Measurements from ENCODE around the gene TENM4.

Gene TENM4

DNA sequence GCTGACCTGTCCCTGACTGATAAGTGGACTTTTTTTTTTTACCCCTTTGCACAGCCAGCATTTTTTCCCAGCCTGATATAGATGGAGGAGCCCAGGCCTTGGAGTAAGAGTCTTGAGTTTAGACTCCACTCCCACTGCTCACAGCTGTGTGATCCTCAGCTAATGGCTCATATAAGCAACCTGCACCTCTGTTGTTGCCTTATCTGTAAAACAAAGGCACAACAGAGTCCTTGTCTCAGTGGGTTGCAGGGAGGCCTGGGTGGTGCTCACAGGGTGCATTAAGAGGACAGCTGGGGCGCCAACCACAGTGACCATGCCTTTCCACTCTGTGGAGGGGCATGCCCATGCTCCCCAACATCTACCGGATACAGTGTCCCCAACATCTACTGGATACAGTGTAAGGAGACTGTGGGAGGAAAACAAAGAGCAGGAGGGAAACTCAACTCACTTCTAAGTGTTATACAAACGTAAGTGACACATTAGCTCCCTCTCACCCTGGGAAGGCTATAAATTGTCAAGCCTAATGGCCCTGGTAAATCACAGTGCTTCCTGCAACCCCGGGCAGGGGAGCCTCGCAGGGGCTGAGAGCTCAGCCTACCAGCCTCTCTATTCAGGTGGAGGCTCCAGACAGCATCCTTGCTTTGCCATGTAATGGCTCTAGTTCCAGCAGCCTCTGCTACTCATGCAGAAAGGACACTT is 109.5 kb downstream of the TENM4 start:
- no peaks in the 10 kb centered on the region for H3K27me3 ChIP-seq (ENCODE audit: low read depth)
- H3K4me3 ChIP-seq, result no peak overlapping the region
- no peaks in the 10 kb centered on the region for H3K4me1 ChIP-seq
- no peaks in the 10 kb centered on the region for H3K9me3 ChIP-seq
- DNase-seq (ENCODE audit: low spot score in 2 of 2), result no peak
- H3K36me3 ChIP-seq (replicated peaks), result no peaks in the 10 kb centered on the region
- in situ Hi-C loops (cut with MboI; ENCODE audit: low sequenced_read_pairs), result no loop called here

DNA sequence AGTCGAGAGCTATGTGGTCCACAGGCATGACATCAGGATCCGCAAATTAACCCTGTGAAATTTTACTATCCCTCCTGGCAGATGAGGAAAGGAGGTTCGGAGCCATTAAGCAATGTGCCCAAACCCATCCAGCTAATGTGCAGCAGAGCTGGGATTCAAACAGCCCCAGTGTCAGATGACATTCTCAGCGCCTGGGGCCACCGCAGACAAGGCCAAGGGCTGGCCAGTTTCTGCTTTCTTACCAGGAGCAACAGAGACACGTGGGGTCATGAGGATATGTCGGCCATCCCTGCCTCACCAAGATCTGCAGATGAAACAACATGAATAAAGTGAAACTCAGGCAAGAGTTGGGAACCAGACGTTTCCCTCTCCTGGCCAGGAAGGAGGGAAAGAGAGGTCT is 110.2 kb downstream of the TENM4 start:
- no peak for DNase-seq (ENCODE audit: low spot score in 2 of 2)
- in situ Hi-C loops (cut with MboI; ENCODE audit: low sequenced_read_pairs), result no loop called here
- H3K4me1 ChIP-seq, result no peaks in the 10 kb centered on the region
- no peaks in the 10 kb centered on the region for H3K27me3 ChIP-seq (ENCODE audit: low read depth)
- no peak overlapping the region for H3K4me3 ChIP-seq
- no peaks in the 10 kb centered on the region for H3K9me3 ChIP-seq
- H3K36me3 ChIP-seq (replicated peaks), result no peaks in the 10 kb centered on the region

DNA sequence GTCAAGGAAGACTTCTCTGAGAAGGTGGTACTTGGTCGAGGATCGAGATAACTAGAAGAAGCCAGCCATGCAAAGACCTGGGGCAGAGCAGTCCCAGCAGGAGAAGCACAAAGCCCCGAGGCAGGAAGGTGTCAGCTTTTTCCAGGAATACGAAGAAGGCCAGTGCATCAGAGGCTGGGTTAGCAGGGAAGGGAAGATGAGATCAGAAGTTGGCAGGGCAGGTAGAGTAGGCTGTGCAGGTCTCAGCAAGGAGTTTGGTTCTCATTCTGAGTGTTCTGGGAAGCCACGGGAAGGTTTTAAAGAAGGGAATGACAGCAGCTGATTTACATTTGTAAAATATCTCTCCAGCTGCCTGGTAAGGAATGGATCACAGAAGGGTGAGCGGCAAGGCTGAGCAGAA is 111.3 kb downstream of the TENM4 start:
- Histone ChIP-seq H3K9me3 (no peaks in the 10 kb centered on the region), H3K4me3 (no peak overlapping the region), H3K4me1 (no peaks in the 10 kb centered on the region), H3K27me3 (ENCODE audit: low read depth) (no peaks in the 10 kb centered on the region), H3K36me3 (replicated peaks) (no peaks in the 10 kb centered on the region)
- in situ Hi-C loops (cut with MboI; ENCODE audit: low sequenced_read_pairs), result no loop called here
- no peak for DNase-seq (ENCODE audit: low spot score in 2 of 2)

DNA sequence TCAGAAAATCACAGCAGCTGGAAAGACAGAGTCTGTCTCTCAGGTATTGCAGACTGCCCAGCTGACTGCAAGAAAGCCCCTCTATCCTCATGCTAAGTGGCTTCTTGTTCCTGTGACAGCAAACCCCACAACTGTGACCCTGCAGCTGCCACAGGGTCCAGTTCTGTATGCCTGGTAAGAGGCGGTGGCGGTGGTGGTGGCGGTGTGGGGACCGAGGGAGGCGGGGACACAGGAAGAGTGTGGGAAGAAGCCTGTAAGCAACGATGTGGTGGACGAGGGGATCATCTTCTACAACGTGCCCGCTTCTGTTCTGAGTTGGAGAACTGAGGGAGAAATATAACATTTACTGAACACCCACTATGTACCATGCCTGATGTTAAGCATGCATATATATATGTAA is 112.4 kb downstream of the TENM4 start:
- no peaks in the 10 kb centered on the region for H3K4me1 ChIP-seq
- H3K27me3 ChIP-seq (ENCODE audit: low read depth), result no peaks in the 10 kb centered on the region
- in situ Hi-C loops (cut with MboI; ENCODE audit: low sequenced_read_pairs), result no loop called here
- no peaks in the 10 kb centered on the region for H3K36me3 ChIP-seq (replicated peaks)
- H3K4me3 ChIP-seq, result no peak overlapping the region
- no peaks in the 10 kb centered on the region for H3K9me3 ChIP-seq
- DNase-seq (ENCODE audit: low spot score in 2 of 2), result no peak

DNA sequence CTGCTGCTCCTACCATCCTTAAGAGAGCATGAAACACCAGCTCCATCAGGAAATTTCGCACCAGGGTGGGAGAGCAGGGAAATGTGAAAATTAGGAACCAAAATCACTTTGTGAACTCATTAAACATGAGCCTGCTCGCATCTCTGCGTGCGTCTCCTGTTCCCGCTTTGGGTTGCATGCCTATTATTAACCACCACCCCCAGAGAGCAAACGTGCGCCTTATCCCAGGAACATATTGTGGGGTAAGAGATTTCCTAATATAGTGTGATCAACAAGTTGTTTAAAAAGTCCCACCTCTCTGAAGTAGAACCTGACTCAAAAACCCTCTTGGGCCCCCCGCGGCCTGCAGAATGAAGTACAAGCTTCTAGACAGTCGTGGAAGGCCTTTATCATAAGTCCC is 115.0 kb downstream of the TENM4 start:
- Histone ChIP-seq H3K9me3 (no peaks in the 10 kb centered on the region), H3K36me3 (replicated peaks) (no peaks in the 10 kb centered on the region), H3K27me3 (ENCODE audit: low read depth) (no peaks in the 10 kb centered on the region), H3K4me1 (no peaks in the 10 kb centered on the region), H3K4me3 (no peak overlapping the region)
- DNase-seq (ENCODE audit: low spot score in 2 of 2), result no peak
- in situ Hi-C loops (cut with MboI; ENCODE audit: low sequenced_read_pairs), result no loop called here

DNA sequence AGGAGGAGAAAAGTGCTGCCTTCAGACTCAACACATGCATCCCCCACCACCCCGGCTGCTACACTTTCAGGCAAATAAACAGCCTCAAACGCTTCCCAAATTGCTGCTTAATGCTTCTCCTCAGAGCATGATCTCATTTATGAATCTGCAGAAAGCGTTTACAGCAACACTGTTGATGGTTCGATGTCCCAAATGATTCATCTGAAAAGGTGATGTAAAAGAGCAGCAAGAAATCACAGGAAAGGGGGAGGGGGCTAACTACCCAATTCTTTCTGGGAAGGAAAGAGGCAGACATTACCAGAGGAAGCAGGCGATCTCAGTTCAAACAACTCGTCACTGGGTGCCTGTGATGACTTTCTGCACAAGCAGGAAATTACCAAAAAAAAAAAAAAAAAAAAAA is 119.6 kb downstream of the TENM4 start:
- DNase-seq (ENCODE audit: low spot score in 2 of 2), result no peak
- Histone ChIP-seq H3K4me3 (no peak overlapping the region), H3K27me3 (ENCODE audit: low read depth) (no peaks in the 10 kb centered on the region), H3K9me3 (no peaks in the 10 kb centered on the region), H3K4me1 (no peaks in the 10 kb centered on the region), H3K36me3 (replicated peaks) (no peaks in the 10 kb centered on the region)
- in situ Hi-C loops (cut with MboI; ENCODE audit: low sequenced_read_pairs), result no loop called here

DNA sequence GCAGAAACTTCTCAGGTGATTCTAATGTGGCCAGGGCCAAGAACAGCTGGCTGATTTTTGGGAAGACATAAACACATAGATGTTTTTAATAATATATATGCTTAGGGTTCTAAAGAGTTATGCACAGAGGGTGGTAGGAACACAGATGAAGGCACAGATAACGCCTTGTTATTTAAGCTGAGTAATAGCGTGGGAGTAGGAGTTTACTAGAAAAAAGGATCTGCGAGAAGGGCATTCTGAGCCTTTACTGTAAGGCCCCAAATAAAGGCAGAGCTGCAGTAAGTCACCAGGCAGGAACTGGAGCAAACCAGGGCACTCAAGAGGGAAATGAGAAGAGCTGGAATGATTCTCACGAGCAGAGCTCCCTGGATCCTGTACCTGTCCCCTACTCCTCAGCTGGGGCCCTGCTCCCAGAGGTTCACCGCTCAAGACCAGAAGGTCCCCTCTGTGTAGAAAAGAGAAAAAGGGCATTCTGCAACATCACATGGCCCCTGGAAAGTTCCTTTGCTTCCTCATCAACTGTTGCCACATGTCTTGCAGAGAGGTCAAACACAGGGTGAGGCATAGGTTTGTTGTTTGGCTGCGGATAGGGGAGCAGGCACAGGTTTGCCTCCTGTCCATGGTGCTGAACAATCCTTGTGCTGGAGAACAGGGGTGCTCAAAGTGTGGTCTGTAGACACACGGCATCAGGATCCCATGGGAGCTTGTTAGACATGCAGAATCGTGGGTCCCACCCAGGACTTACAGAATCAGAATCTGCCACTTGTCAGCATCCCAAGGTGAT is 125.7 kb downstream of the TENM4 start:
- no peaks in the 10 kb centered on the region for H3K27me3 ChIP-seq (ENCODE audit: low read depth)
- peak in 1 of 2 experiments; percentile 33 for DNase-seq (ENCODE audit: low spot score in 2 of 2)
- H3K4me3 ChIP-seq, result no peak overlapping the region
- H3K36me3 ChIP-seq (replicated peaks), result no peaks in the 10 kb centered on the region
- H3K4me1 ChIP-seq, result no peaks in the 10 kb centered on the region
- H3K9me3 ChIP-seq, result no peaks in the 10 kb centered on the region
- in situ Hi-C loops (cut with MboI; ENCODE audit: low sequenced_read_pairs), result no loop called here

DNA sequence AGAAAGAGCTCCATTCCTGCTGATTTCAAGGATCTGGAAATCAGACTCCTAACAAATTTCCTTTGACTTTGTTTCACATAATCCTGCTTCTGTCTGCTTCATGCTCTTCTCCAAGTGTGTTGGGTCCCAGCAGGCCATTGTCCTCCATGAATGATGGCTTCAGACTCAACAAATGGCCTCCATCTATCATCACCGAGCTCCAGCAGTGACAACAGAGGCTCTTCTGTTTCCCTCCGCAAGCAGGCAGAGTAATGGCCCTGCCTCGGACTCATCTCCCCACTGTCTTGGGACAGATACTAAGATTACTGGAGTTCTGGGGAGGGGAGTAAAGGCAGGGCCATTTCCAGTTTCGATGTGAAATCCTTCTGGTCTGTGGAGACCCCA is 127.3 kb downstream of the TENM4 start:
- no peak overlapping the region for H3K4me3 ChIP-seq
- H3K4me1 ChIP-seq, result no peaks in the 10 kb centered on the region
- H3K27me3 ChIP-seq (ENCODE audit: low read depth), result no peaks in the 10 kb centered on the region
- in situ Hi-C loops (cut with MboI; ENCODE audit: low sequenced_read_pairs), result no loop called here
- H3K36me3 ChIP-seq (replicated peaks), result no peaks in the 10 kb centered on the region
- DNase-seq (ENCODE audit: low spot score in 2 of 2), result no peak
- no peaks in the 10 kb centered on the region for H3K9me3 ChIP-seq

DNA sequence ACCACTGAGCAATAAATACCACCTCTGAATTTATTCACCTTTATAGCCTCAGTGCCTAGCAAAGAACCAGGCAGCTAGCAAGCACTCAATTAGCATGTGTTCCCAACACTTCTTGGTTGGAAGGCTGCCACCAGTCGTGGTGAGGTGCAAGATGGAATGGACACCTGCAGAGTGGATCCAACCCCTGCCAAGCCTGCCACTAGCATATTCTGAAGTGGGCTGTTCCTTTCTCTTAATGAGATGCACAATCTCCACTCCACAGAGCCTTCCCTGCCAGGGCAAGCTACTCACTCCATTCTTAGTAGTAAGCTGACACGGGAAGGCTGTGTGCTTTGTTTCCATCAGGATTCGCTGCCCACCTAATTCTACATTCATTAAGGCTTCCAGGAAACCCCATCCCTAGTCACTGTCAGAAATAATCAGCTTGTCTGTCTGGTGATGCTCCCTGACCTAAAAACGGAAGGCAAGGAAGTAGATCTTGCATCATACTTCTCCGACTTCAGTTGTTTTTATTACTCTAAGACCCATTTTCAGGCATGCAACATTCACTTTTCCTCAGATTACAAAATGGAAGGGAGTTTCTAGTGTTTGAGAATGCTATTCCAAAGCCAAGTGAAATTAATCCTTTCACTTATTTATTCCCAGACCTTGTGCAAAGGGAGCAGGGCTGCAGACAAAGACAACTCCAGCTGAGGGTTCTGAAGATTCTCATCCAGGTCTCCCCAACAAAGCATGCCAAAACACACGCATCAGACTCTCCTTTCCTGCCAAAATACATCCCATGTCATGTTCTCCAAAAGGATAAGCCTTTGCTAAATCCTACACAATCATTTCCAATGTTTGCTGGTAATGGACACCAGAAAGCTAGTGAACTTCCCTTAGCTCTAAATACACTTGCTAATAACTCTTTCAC is 128.0 kb downstream of the TENM4 start:
- Histone ChIP-seq H3K9me3 (no peaks in the 10 kb centered on the region), H3K4me1 (no peaks in the 10 kb centered on the region), H3K36me3 (replicated peaks) (no peaks in the 10 kb centered on the region), H3K4me3 (no peak overlapping the region), H3K27me3 (ENCODE audit: low read depth) (no peaks in the 10 kb centered on the region)
- no peak for DNase-seq (ENCODE audit: low spot score in 2 of 2)
- in situ Hi-C loops (cut with MboI; ENCODE audit: low sequenced_read_pairs), result no loop called here

DNA sequence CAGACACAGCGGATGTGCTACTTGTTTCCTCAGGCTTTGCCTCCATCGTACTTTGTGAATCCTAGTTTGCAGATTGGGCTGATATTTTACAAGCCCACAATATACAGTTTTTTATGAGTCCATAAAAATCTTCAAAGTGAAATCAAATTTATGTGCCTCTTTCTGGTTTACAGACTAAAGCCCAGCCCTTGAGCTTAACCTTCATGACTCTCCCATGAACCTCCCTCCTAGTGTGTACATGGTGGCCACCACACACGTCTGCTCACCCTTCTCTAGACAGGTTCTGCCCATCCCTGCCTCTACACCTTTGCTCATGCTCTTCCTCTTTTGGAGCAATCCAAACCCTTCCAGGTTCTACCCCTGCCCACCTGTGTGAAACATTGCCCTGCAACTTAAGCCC is 129.4 kb downstream of the TENM4 start:
- no peak overlapping the region for H3K4me3 ChIP-seq
- H3K9me3 ChIP-seq, result no peaks in the 10 kb centered on the region
- in situ Hi-C loops (cut with MboI; ENCODE audit: low sequenced_read_pairs), result no loop called here
- no peaks in the 10 kb centered on the region for H3K27me3 ChIP-seq (ENCODE audit: low read depth)
- H3K36me3 ChIP-seq (replicated peaks), result no peaks in the 10 kb centered on the region
- H3K4me1 ChIP-seq, result no peaks in the 10 kb centered on the region
- DNase-seq (ENCODE audit: low spot score in 2 of 2), result no peak

DNA sequence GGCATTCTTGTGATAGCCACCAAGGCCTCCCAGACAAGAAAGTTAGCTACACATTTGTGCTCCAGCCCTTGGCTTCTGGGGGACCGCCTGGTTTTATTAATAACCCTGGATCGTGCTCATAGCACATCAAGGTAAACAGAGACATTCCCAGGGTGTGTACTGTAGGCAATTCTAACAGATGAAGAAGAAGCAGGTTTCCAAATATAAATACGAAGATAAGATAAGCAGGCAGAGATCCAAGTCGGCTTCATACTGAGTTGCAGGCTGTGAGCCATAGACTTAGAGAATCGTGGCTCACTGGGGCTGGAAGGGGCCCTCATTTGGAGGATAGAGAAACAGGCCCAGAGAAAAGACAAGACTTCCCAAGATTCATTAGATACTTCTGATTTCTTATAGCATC is 131.4 kb downstream of the TENM4 start:
- no peak for DNase-seq (ENCODE audit: low spot score in 2 of 2)
- H3K4me1 ChIP-seq, result no peaks in the 10 kb centered on the region

DNA sequence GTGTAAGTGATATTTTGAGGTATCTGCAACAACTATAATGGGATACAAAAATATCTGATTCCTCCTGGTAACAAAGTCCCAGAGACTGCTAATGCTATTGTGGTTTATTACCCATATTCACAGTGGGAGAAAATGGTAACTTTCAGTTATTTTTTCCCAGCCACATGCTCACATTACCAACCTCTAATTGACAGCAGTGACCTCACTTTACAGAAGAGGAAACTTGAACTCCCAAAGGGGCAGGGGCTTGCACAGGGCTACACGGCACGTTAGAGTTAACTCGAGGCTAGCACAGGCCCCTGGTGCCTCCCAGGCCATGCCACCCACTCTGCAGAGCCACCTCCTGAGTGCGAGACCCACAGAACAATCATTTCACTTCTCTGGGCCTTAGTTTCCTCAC is 132.4 kb downstream of the TENM4 start:
- H3K9me3 ChIP-seq, result no peaks in the 10 kb centered on the region
- H3K36me3 ChIP-seq (replicated peaks), result no peaks in the 10 kb centered on the region
- in situ Hi-C loops (cut with MboI; ENCODE audit: low sequenced_read_pairs), result no loop called here
- no peak for DNase-seq (ENCODE audit: low spot score in 2 of 2)
- no peak overlapping the region for H3K4me3 ChIP-seq
- no peaks in the 10 kb centered on the region for H3K4me1 ChIP-seq
- H3K27me3 ChIP-seq (ENCODE audit: low read depth), result no peaks in the 10 kb centered on the region

More for the DNA sequence above, 131.4 kb downstream of the TENM4 start:
- in situ Hi-C loops (cut with MboI; ENCODE audit: low sequenced_read_pairs), result no loop called here
- Histone ChIP-seq H3K36me3 (replicated peaks) (no peaks in the 10 kb centered on the region), H3K4me3 (no peak overlapping the region), H3K27me3 (ENCODE audit: low read depth) (no peaks in the 10 kb centered on the region), H3K9me3 (no peaks in the 10 kb centered on the region)

DNA sequence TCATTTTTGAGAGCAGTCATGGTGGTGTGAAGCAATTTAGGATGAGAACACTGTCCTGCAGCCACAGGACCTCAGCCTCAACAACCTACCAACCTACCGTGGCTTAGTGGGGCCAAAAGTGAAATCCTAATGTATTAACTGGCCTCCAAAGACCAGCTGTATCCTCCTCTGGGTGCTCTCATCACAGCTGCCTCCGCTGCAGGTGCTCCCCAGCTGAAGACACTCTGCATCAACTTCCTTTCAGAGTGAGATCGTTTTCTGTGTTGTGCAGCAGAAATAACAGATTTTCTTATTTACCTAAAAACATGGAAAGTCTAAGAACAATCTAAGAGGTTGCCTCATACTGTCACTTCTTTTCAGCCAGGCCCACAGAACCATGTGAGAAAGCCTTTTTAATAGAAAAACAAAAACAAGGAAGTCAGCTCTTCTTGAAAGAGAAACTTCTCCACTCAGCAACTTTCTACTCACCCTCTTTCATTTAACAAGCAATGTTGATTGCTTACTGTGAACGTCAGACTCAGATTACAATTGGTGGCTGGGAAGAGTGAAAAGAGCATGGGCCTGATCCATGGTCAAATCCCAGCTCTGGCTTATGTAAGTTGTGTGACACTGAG is 136.1 kb downstream of the TENM4 start:
- in situ Hi-C loops (cut with MboI; ENCODE audit: low sequenced_read_pairs), result no loop called here
- H3K4me3 ChIP-seq, result no peak overlapping the region
- H3K9me3 ChIP-seq, result no peaks in the 10 kb centered on the region
- no peaks in the 10 kb centered on the region for H3K4me1 ChIP-seq
- H3K27me3 ChIP-seq (ENCODE audit: low read depth), result no peaks in the 10 kb centered on the region
- no peak for DNase-seq (ENCODE audit: low spot score in 2 of 2)
- H3K36me3 ChIP-seq (replicated peaks), result no peaks in the 10 kb centered on the region

All from HAP-1 (cell line).